Measurements from ENCODE around the gene SRMS. TPM values are rescaled to one million over a fixed set of nuclear protein-coding genes. Genes with fewer than 3 reads are reported as not detected.

The SRMS gene
- total and polyA plus RNA-seq, 2 donors (not counting 1 experiment from before 2014, with no cell fraction given): 0.17 to 0.54 TPM

- no peak for DNase-seq
Measured at GRCh38 chr20:63541371-63541770, 6.2 kb downstream of the SRMS start.

More at GRCh38 chr20:63541371-63541770, 6.2 kb downstream of the SRMS start:
- Histone ChIP-seq H3K79me2 (ENCODE audit: control insufficient read depth, insufficient read depth, low read length) (no peaks in the 10 kb centered on the region), H3K27me3 (replicated peaks in 1 of 4; ENCODE audit: control extremely low read depth in 1 of 4, control insufficient read depth in 3 of 4, insufficient read depth in 4 of 4, low read length in 3 of 4) (no peaks in the 10 kb centered on the region), H3K36me3 (replicated peaks in 1 of 2; ENCODE audit: control extremely low read depth in 1 of 2, control insufficient read depth in 1 of 2, extremely low read depth in 1 of 2, insufficient read depth in 2 of 2, low read length in 1 of 2) (no peaks in the 10 kb centered on the region), H3K4me3 (ENCODE audit: control extremely low read depth in 1 of 5, extremely low read depth in 1 of 5, insufficient read depth in 1 of 5, low read depth in 2 of 5, low read length in 4 of 5) (no peak overlapping the region), H3K9ac (ENCODE audit: low read length) (no peak overlapping the region), H3K27ac (ENCODE audit: low read length in 2 of 2) (no peak overlapping the region), H3K4me1 (ENCODE audit: control insufficient read depth in 2 of 2, insufficient read depth in 2 of 2, low read length in 2 of 2) (peaks cover 56 to 81% of the 10 kb centered on the region in 2 donors), H4K20me1 (ENCODE audit: control insufficient read depth, insufficient read depth, low read length, poor library complexity, severe bottlenecking) (no peaks in the 10 kb centered on the region), H3K4me2 (replicated peaks; ENCODE audit: low read depth, low read length, poor library complexity, severe bottlenecking) (peak overlapping the region; percentile 56), H2AFZ (ENCODE audit: insufficient read depth, low read depth, low read length, poor library complexity, severe bottlenecking) (no peak overlapping the region), H3K9me3 (ENCODE audit: control extremely low read depth in 1 of 3, control insufficient read depth in 2 of 3, insufficient read depth in 1 of 3, low read length in 2 of 3) (peaks cover 0 to 3% (median 0%) of the 10 kb centered on the region in 3 donors)
- Mint-ChIP-seq H3K27me3 (no peaks in the 10 kb centered on the region), H3K27ac (no peak overlapping the region), H3K9me3 (ENCODE audit: insufficient read depth) (no peaks in the 10 kb centered on the region), H3K4me1 (peaks cover 59% of the 10 kb centered on the region), H3K4me3 (no peak overlapping the region)
- no peak for ATAC-seq (ENCODE audit: low read depth)
- intact Hi-C loops (cut with micrococcal nuclease): no loop called here
- 96% methylated on average over 28 of the region's 28 CpGs for WGBS (ENCODE audit: insufficient coverage)
- ChIA-PET CTCF (interaction anchor here (1.0 to 2.8 kb wide), 2 partner anchors 11 to 100 kb away, joined by 3 to 10 read pairs; no protein-coding TSS in a partner anchor), POLR2A (interaction anchor here (0.6 to 2.1 kb wide), 5 partner anchors 13 to 359 kb away, joined by 4 to 11 read pairs (median 5); partner anchors contain the start of genes FNDC11 and GMEB2)
- no peak for TF ChIP-seq EZH2 (IDR thresholded peaks at IDR 0.05; ENCODE audit: borderline replicate concordance, insufficient read depth, low read depth, low read length, poor library complexity, severe bottlenecking)
- TF ChIP-seq, protein P1, sequence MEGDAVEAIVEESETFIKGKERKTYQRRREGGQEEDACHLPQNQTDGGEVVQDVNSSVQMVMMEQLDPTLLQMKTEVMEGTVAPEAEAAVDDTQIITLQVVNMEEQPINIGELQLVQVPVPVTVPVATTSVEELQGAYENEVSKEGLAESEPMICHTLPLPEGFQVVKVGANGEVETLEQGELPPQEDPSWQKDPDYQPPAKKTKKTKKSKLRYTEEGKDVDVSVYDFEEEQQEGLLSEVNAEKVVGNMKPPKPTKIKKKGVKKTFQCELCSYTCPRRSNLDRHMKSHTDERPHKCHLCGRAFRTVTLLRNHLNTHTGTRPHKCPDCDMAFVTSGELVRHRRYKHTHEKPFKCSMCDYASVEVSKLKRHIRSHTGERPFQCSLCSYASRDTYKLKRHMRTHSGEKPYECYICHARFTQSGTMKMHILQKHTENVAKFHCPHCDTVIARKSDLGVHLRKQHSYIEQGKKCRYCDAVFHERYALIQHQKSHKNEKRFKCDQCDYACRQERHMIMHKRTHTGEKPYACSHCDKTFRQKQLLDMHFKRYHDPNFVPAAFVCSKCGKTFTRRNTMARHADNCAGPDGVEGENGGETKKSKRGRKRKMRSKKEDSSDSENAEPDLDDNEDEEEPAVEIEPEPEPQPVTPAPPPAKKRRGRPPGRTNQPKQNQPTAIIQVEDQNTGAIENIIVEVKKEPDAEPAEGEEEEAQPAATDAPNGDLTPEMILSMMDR (IDR thresholded peaks at IDR 0.05): no peak
